Hepatocyte (in vitro differentiated cells): ENCODE data around the gene RAB4A. TPM values are rescaled to one million over a fixed set of nuclear protein-coding genes. Genes with fewer than 3 reads are reported as not detected.

Source experiments
- DNase-seq: peaks from one replicate; pipeline ENCODE4 v3.0.0-alpha.2; 2016; ENCODE audit warnings: low spot score
- H2AFZ ChIP-seq: fragments of 200-600 bp; sonication (generic); 2 replicates; pipeline ENCODE4 v1.6.0; 2016; ENCODE audit warnings: antibody characterized with exemption, mild to moderate bottlenecking
- H3K27ac ChIP-seq: fragments of 200-600 bp; sonication (generic); 2 replicates; pipeline ENCODE4 v1.5.1; 2016; ENCODE audit warnings: mild to moderate bottlenecking
- H3K27me3 ChIP-seq: fragments of 200-600 bp; sonication (generic); 2 replicates; pipeline ENCODE4 v1.6.1; 2016
- H3K36me3 ChIP-seq: fragments of 200-600 bp; sonication (generic); replicated peaks from 2 replicates; pipeline ENCODE4 v1.5.1; 2016; ENCODE audit warnings: low read depth; ENCODE audit not compliant: insufficient read depth
- H3K4me1 ChIP-seq: fragments of 200-600 bp; sonication (generic); 2 replicates; pipeline ENCODE4 v1.5.1; 2016; ENCODE audit warnings: mild to moderate bottlenecking, moderate library complexity; ENCODE audit not compliant: insufficient read depth
- H3K4me2 ChIP-seq: fragments of 200-600 bp; sonication (generic); 2 replicates; pipeline ENCODE4 v1.6.0; 2016
- H3K4me3 ChIP-seq: fragments of 200-600 bp; sonication (generic); 2 replicates; pipeline ENCODE4 v1.5.1; 2016; ENCODE audit warnings: mild to moderate bottlenecking
- H3K79me2 ChIP-seq: fragments of 200-600 bp; sonication (generic); 2 replicates; pipeline ENCODE4 v1.6.0; 2017; ENCODE audit warnings: mild to moderate bottlenecking
- H3K9me2 ChIP-seq: fragments of 200-600 bp; sonication (generic); replicated peaks from 2 replicates; pipeline ENCODE4 v1.6.0; 2017; ENCODE audit warnings: mild to moderate bottlenecking; ENCODE audit not compliant: insufficient read depth
- H3K9me3 ChIP-seq: fragments of 200-600 bp; sonication (generic); 2 replicates; pipeline ENCODE4 v1.5.1; 2016; ENCODE audit warnings: low read depth, mild to moderate bottlenecking
- H4K20me1 ChIP-seq: fragments of 200-600 bp; sonication (generic); 2 replicates; pipeline ENCODE4 v1.6.0; 2016; ENCODE audit warnings: mild to moderate bottlenecking; ENCODE audit not compliant: insufficient read depth, poor library complexity, severe bottlenecking
- CTCF ChIP-seq: fragments of 200-600 bp; sonication (generic); IDR thresholded peaks from 2 replicates; pipeline ENCODE4 v1.5.1; 2016; ENCODE audit warnings: antibody characterized with exemption, mild to moderate bottlenecking; ENCODE audit not compliant: poor library complexity
- EZH2 ChIP-seq: fragments of 200-600 bp; sonication (generic); IDR thresholded peaks from 2 replicates; pipeline ENCODE4 v1.6.1; 2016; ENCODE audit warnings: antibody characterized with exemption, mild to moderate bottlenecking, borderline replicate concordance
- EZH2phosphoT487 ChIP-seq: fragments of 200-600 bp; sonication (generic); IDR thresholded peaks from one replicate; pipeline ENCODE4 v1.6.1; 2018; ENCODE audit warnings: antibody characterized with exemption, mild to moderate bottlenecking, low read depth, moderate library complexity; ENCODE audit not compliant: unreplicated experiment, severe bottlenecking
- WGBS: methylation state at CpG from one replicate; pipeline ENCODE4 v1.1.6; 2016; ENCODE audit warnings: low lambda C conversion rate; ENCODE audit errors: missing lambda C conversion rate; 5-methylcytosine and 5-hydroxymethylcytosine counted together
- polyA plus RNA-seq: library from polyadenylated mRNA; unstranded; fragments of >200 nt; fragmentation: Nextera tagmentation; extraction: Ambion mirVana; gene quantifications from 2 replicates; pipeline ENCODE4 v1.2.1, GENCODE V29; 2016
- total RNA-seq: library from RNA; depleted of rRNA; stranded (reverse); fragments of >200 nt; gene quantifications from 2 replicates; pipeline ENCODE4 v1.2.3, GENCODE V29; 2014

RAB4A gene
- total and polyA plus RNA-seq, 2 experiments from 2014 or later: 47.7 to 54.3 TPM

- Histone ChIP-seq H3K36me3 (no peaks in the 10 kb centered on the region), H4K20me1 (no peaks in the 10 kb centered on the region), H3K4me1 (no peaks in the 10 kb centered on the region), H2AFZ (no peak overlapping the region), H3K4me2 (no peak overlapping the region), H3K9me3 (no peaks in the 10 kb centered on the region), H3K27me3 (no peaks in the 10 kb centered on the region), H3K79me2 (no peaks in the 10 kb centered on the region), H3K9me2 (no peaks in the 10 kb centered on the region), H3K4me3 (no peak overlapping the region), H3K27ac (no peak overlapping the region)
- TF ChIP-seq EZH2 (no peak), EZH2phosphoT487 (no peak), CTCF (no peak)
- no peak for DNase-seq
- WGBS: 90% methylated on average over 4 of the region's 4 CpGs
These were observed 47.1 kb downstream of the RAB4A start for GRCh38 chr1:229318056-229318455.

GRCh38 chr1:229319487-229319886, 48.6 kb downstream of the RAB4A start:
- Histone ChIP-seq H4K20me1 (no peaks in the 10 kb centered on the region), H3K9me2 (no peaks in the 10 kb centered on the region), H3K4me2 (no peak overlapping the region), H3K4me3 (no peak overlapping the region), H3K79me2 (no peaks in the 10 kb centered on the region), H2AFZ (no peak overlapping the region), H3K36me3 (no peaks in the 10 kb centered on the region), H3K4me1 (no peaks in the 10 kb centered on the region), H3K27ac (no peak overlapping the region), H3K27me3 (no peaks in the 10 kb centered on the region), H3K9me3 (no peaks in the 10 kb centered on the region)
- no peak for TF ChIP-seq CTCF
- TF ChIP-seq EZH2phosphoT487: no peak
- no peak for TF ChIP-seq EZH2
- DNase-seq: no peak
- 97% methylated on average over 7 of the region's 7 CpGs for WGBS

GRCh38 chr1:229323201-229323600, 52.3 kb downstream of the RAB4A start:
- Histone ChIP-seq H2AFZ (no peak overlapping the region), H3K4me1 (no peaks in the 10 kb centered on the region), H3K79me2 (no peaks in the 10 kb centered on the region), H4K20me1 (no peaks in the 10 kb centered on the region), H3K27ac (peak overlapping the region; percentile 25), H3K36me3 (no peaks in the 10 kb centered on the region), H3K4me2 (no peak overlapping the region), H3K27me3 (no peaks in the 10 kb centered on the region), H3K4me3 (no peak overlapping the region), H3K9me3 (no peaks in the 10 kb centered on the region), H3K9me2 (no peaks in the 10 kb centered on the region)
- no peak for TF ChIP-seq CTCF
- WGBS: 76% methylated on average over 7 of the region's 7 CpGs
- DNase-seq: peak; percentile 40
